Effector CD4-positive, alpha-beta T cell (primary cell): Measurements from ENCODE around the gene ZDHHC11.
A peak's percentile ranks its signal among the peaks of the same experiment; 100 is the strongest.
"Not testable (repeated sequence)": the region's sequence is repeated elsewhere in the genome, so short reads cannot be mapped to it uniquely, and the experiment has no call there.

Source experiments
- DNase-seq: peaks from one replicate; pipeline ENCODE4 v3.0.0-alpha.2; 2020
- total RNA-seq: gene quantifications from one replicate; lab custom pipeline; 2026; lab: John Stamatoyannopoulos, UW

ZDHHC11 gene
- total RNA-seq: 7.1 reads per million, percentile 26 among the genes with 10 or more reads in this experiment

- no peak for DNase-seq
Measured at GRCh38 chr5:850511-851006, at the start of gene ZDHHC11. TSS of gene ZDHHC11 (minus strand) at chr5:850986. CDS start at chr5:850602, 384 bp downstream.

- DNase-seq: no peak
Measured at GRCh38 chr5:893711-894110, 42.9 kb upstream of the ZDHHC11 start.

GRCh38 chr5:893137-893506 lies 42.3 kb upstream of the ZDHHC11 start:
- no peak for DNase-seq

- DNase-seq: peak; percentile 80
Measured at GRCh38 chr5:892394-893136, 41.8 kb upstream of the ZDHHC11 start, which contains the start of the genes BRD9 and TRIP13. TSS of gene BRD9 (minus strand) at chr5:892801. CDS start at chr5:892657, 144 bp downstream. TSS of gene TRIP13 (plus strand) at chr5:892884. CDS start at chr5:892999, 115 bp downstream.

- DNase-seq: no peak
Measured at GRCh38 chr5:891837-892393, 41.1 kb upstream of the ZDHHC11 start.

- DNase-seq: no peak
Measured at GRCh38 chr5:891117-891836, 40.5 kb upstream of the ZDHHC11 start.

GRCh38 chr5:889075-889710 lies 38.4 kb upstream of the ZDHHC11 start:
- no peak for DNase-seq

GRCh38 chr5:888638-889035 lies 37.9 kb upstream of the ZDHHC11 start:
- DNase-seq: no peak

GRCh38 chr5:887947-888637 lies 37.3 kb upstream of the ZDHHC11 start:
- no peak for DNase-seq

GRCh38 chr5:886716-887325 lies 36.0 kb upstream of the ZDHHC11 start:
- DNase-seq: no peak

- DNase-seq: no peak
Measured at GRCh38 chr5:886036-886435, 35.2 kb upstream of the ZDHHC11 start.

- DNase-seq: no peak
Measured at GRCh38 chr5:885529-885928, 34.7 kb upstream of the ZDHHC11 start.

GRCh38 chr5:885127-885442 lies 34.3 kb upstream of the ZDHHC11 start:
- no peak for DNase-seq

GRCh38 chr5:884345-885126 lies 33.8 kb upstream of the ZDHHC11 start:
- DNase-seq: no peak

GRCh38 chr5:883475-884181 lies 32.8 kb upstream of the ZDHHC11 start:
- no peak for DNase-seq

- no peak for DNase-seq
Measured at GRCh38 chr5:882253-883183, 31.7 kb upstream of the ZDHHC11 start.

- DNase-seq: no peak
Measured at GRCh38 chr5:881551-881935, 30.8 kb upstream of the ZDHHC11 start.

GRCh38 chr5:880816-881550 lies 30.2 kb upstream of the ZDHHC11 start:
- DNase-seq: no peak

GRCh38 chr5:878677-879076 lies 27.9 kb upstream of the ZDHHC11 start:
- DNase-seq: not testable (repeated sequence)
